Mesendoderm (in vitro differentiated cells): ENCODE results near the gene ARHGAP26.
A peak's percentile ranks its signal among the peaks of the same experiment; 100 is the strongest.

Source experiments
- DNase-seq: peaks from one replicate; pipeline ENCODE4 v3.0.0; 2013
- H2AK5ac ChIP-seq: 2 replicates; pipeline ENCODE4 v1.6.1; 2013; ENCODE audit warnings: low read length, inconsistent platforms
- H2BK120ac ChIP-seq: 2 replicates; pipeline ENCODE4 v1.6.1; 2013; ENCODE audit warnings: low read depth, mild to moderate bottlenecking, low read length, moderate library complexity, mixed read lengths
- H2BK15ac ChIP-seq: replicated peaks from 2 replicates; pipeline ENCODE4 v1.6.1; 2013; ENCODE audit warnings: low read depth, mild to moderate bottlenecking, moderate library complexity
- H2BK5ac ChIP-seq: 2 replicates; pipeline ENCODE4 v1.6.1; 2013; ENCODE audit warnings: low read length, inconsistent platforms
- H3K18ac ChIP-seq: 2 replicates; pipeline ENCODE4 v1.6.1; 2013; ENCODE audit warnings: mild to moderate bottlenecking, low read length, mixed read lengths
- H3K23ac ChIP-seq: one replicate; pipeline ENCODE4 v1.6.1; 2013; ENCODE audit warnings: low read length
- H3K27ac ChIP-seq: 2 replicates; pipeline ENCODE4 v1.5.1; 2013; ENCODE audit warnings: low read depth, mild to moderate bottlenecking, inconsistent platforms, low read length, moderate library complexity
- H3K27me3 ChIP-seq: 2 replicates; pipeline ENCODE4 v1.6.1; 2013; ENCODE audit warnings: low read length, control low read depth, mild to moderate bottlenecking, inconsistent platforms; ENCODE audit not compliant: insufficient read depth, poor library complexity
- H3K36me3 ChIP-seq: 2 replicates; pipeline ENCODE4 v1.6.1; 2013; ENCODE audit warnings: low read length, inconsistent platforms; ENCODE audit not compliant: control insufficient read depth, insufficient read depth
- H3K4ac ChIP-seq: one replicate; pipeline ENCODE4 v1.6.1; 2013; ENCODE audit warnings: low read depth, mild to moderate bottlenecking, low read length, moderate library complexity
- H3K4me1 ChIP-seq: 2 replicates; pipeline ENCODE4 v1.6.1; 2013; ENCODE audit warnings: low read depth, low read length, inconsistent platforms; ENCODE audit not compliant: control insufficient read depth
- H3K4me2 ChIP-seq: 2 replicates; pipeline ENCODE4 v1.6.1; 2013; ENCODE audit warnings: low read length
- H3K4me3 ChIP-seq: 2 replicates; pipeline ENCODE4 v1.5.1; 2013; ENCODE audit warnings: mild to moderate bottlenecking, low read length
- H3K56ac ChIP-seq: one replicate; pipeline ENCODE4 v1.6.1; 2013; ENCODE audit warnings: low read length
- H3K79me1 ChIP-seq: 2 replicates; pipeline ENCODE4 v1.6.1; 2013; ENCODE audit warnings: low read length, inconsistent platforms
- H3K79me2 ChIP-seq: 2 replicates; pipeline ENCODE4 v1.6.1; 2013; ENCODE audit warnings: mild to moderate bottlenecking, low read length; ENCODE audit not compliant: control insufficient read depth, insufficient read depth
- H3K9ac ChIP-seq: 2 replicates; pipeline ENCODE4 v1.6.1; 2013; ENCODE audit warnings: low read length, inconsistent platforms
- H4K5ac ChIP-seq: one replicate; pipeline ENCODE4 v1.6.1; 2013; ENCODE audit warnings: low read length
- H4K8ac ChIP-seq: one replicate; pipeline ENCODE4 v1.6.1; 2013; ENCODE audit warnings: low read depth, mild to moderate bottlenecking, control low read depth, low read length, moderate library complexity
- WGBS: extraction: QIAGEN DNeasy Blood & Tissue Kit; methylation state at CpG from one replicate; pipeline ENCODE4 v1.1.7; 2013; ENCODE audit warnings: low lambda C conversion rate, missing lambda C conversion rate; ENCODE audit not compliant: insufficient coverage; ENCODE audit errors: extremely low coverage; 5-methylcytosine and 5-hydroxymethylcytosine counted together

The ARHGAP26 gene

GRCh38 chr5:143227301-143227700 is 457.1 kb downstream of the ARHGAP26 start:
- WGBS, result no CpG with 5 or more reads among the region's 6 CpGs
- DNase-seq, result no peak

GRCh38 chr5:143228597-143229293 is 458.6 kb downstream of the ARHGAP26 start:
- no peak overlapping the region for H3K9ac ChIP-seq
- H2AK5ac ChIP-seq, result no peak overlapping the region
- H3K79me2 ChIP-seq, result no peaks in the 10 kb centered on the region
- no peak overlapping the region for H3K4me2 ChIP-seq
- DNase-seq, result no peak
- H4K5ac ChIP-seq, result no peak overlapping the region
- H3K36me3 ChIP-seq, result no peaks in the 10 kb centered on the region
- no peak overlapping the region for H4K8ac ChIP-seq
- H3K4me1 ChIP-seq, result no peaks in the 10 kb centered on the region
- H3K56ac ChIP-seq, result no peak overlapping the region
- no peak overlapping the region for H2BK5ac ChIP-seq
- no peak overlapping the region for H3K23ac ChIP-seq
- H3K27me3 ChIP-seq, result no peaks in the 10 kb centered on the region
- H3K4me3 ChIP-seq, result no peak overlapping the region
- no peak overlapping the region for H3K18ac ChIP-seq
- no peak overlapping the region for H2BK120ac ChIP-seq
- H2BK15ac ChIP-seq, result no peak overlapping the region
- H3K4ac ChIP-seq, result no peak overlapping the region
- H3K79me1 ChIP-seq, result no peaks in the 10 kb centered on the region
- WGBS, result no CpG with 5 or more reads among the region's 8 CpGs
- no peak overlapping the region for H3K27ac ChIP-seq

More at GRCh38 chr5:143227301-143227700, 457.1 kb downstream of the ARHGAP26 start:
- no peak overlapping the region for H2BK5ac ChIP-seq
- no peak overlapping the region for H3K9ac ChIP-seq
- no peak overlapping the region for H3K4me3 ChIP-seq
- H3K27ac ChIP-seq, result no peak overlapping the region
- no peaks in the 10 kb centered on the region for H3K79me2 ChIP-seq
- no peak overlapping the region for H4K8ac ChIP-seq
- no peak overlapping the region for H3K4me2 ChIP-seq
- H2BK15ac ChIP-seq, result no peak overlapping the region
- no peak overlapping the region for H2BK120ac ChIP-seq
- no peak overlapping the region for H3K18ac ChIP-seq
- H3K27me3 ChIP-seq, result no peaks in the 10 kb centered on the region
- H2AK5ac ChIP-seq, result no peak overlapping the region
- no peaks in the 10 kb centered on the region for H3K4me1 ChIP-seq
- H3K56ac ChIP-seq, result no peak overlapping the region
- no peak overlapping the region for H3K4ac ChIP-seq
- H3K79me1 ChIP-seq, result no peaks in the 10 kb centered on the region
- no peaks in the 10 kb centered on the region for H3K36me3 ChIP-seq
- no peak overlapping the region for H4K5ac ChIP-seq
- no peak overlapping the region for H3K23ac ChIP-seq

DNA sequence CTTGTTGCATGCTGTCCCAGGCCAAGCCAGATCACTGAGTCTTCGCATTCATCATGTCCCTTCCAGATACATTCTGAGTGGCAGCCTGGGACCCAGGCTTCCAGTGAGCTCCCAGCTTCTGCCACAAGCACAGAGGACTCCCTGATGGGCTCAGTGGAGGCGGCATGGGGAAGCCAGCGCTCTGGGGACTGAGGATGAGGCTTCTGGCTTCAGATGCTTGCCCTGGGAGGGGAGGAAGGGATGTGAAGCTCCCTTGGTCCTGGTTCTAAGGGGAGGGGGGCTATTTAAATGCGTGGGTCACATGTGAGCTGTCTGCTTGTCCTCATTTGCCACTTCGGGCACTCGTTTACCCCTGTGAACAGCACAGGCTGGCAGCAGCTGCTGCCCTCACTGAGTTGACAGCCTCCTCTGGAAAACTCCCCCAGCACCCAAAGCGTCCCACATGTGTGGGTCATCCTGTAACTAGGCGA is 459.3 kb downstream of the ARHGAP26 start:
- Histone ChIP-seq H3K56ac (no peak overlapping the region), H3K4me3 (no peak overlapping the region), H2BK15ac (no peak overlapping the region), H3K27ac (no peak overlapping the region), H2BK120ac (no peak overlapping the region), H2AK5ac (no peak overlapping the region), H3K23ac (no peak overlapping the region), H2BK5ac (no peak overlapping the region), H4K8ac (no peak overlapping the region), H3K4ac (no peak overlapping the region), H3K27me3 (no peaks in the 10 kb centered on the region), H3K4me1 (no peaks in the 10 kb centered on the region), H3K79me2 (no peaks in the 10 kb centered on the region), H3K9ac (no peak overlapping the region), H4K5ac (no peak overlapping the region), H3K79me1 (no peaks in the 10 kb centered on the region), H3K4me2 (no peak overlapping the region), H3K18ac (no peak overlapping the region), H3K36me3 (no peaks in the 10 kb centered on the region)
- WGBS, result no CpG with 5 or more reads among the region's 8 CpGs
- no peak for DNase-seq

DNA sequence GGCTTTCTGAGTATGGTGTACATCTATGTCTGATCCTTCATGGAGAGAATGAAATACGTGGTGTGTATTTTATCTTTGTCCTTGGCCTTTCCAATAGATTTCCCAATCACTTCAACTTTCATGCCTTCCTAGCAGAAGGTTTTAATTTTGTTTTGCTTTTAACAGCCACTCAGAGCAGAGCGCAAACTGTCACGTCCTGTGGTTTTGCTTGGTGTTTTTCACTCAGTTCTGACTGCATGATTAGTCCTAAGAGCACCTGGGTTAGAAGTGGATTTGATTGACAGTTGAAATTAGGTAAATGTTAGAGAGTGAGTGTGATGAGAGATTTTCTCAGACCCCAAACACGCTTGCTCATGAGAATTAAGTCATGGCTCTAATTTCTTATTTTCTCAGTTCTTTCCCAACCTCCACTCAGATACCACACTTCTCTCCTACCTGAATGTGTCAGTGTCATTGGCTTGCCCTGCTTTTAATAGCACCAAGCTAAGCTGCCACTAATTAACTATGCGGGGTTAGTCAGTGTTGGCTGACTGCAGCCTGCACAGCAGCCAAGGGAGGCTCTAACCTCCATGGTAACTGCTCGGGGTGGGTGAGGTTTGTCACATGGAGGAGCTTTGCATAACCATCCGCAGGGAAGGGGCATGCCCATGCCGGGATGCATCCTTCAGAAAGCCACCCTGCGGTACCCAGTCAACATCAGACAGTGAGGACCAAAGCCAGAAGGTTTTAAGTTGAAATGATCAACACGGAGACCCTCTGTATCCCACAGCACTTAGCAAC is 459.9 kb downstream of the ARHGAP26 start:
- H3K18ac ChIP-seq, result no peak overlapping the region
- no peak overlapping the region for H2BK5ac ChIP-seq
- H3K27ac ChIP-seq, result no peak overlapping the region
- H3K4me3 ChIP-seq, result no peak overlapping the region
- no peak overlapping the region for H3K56ac ChIP-seq
- no peaks in the 10 kb centered on the region for H3K79me1 ChIP-seq
- H3K36me3 ChIP-seq, result no peaks in the 10 kb centered on the region
- no peak overlapping the region for H2BK15ac ChIP-seq
- H4K8ac ChIP-seq, result no peak overlapping the region
- no peak overlapping the region for H3K23ac ChIP-seq
- H3K4ac ChIP-seq, result no peak overlapping the region
- H3K4me2 ChIP-seq, result no peak overlapping the region
- DNase-seq, result peak; percentile 40
- no peak overlapping the region for H3K9ac ChIP-seq
- no peak overlapping the region for H2BK120ac ChIP-seq
- H4K5ac ChIP-seq, result no peak overlapping the region
- H3K27me3 ChIP-seq, result no peaks in the 10 kb centered on the region
- H2AK5ac ChIP-seq, result no peak overlapping the region
- H3K4me1 ChIP-seq, result no peaks in the 10 kb centered on the region
- no CpG with 5 or more reads among the region's 10 CpGs for WGBS
- H3K79me2 ChIP-seq, result no peaks in the 10 kb centered on the region

DNA sequence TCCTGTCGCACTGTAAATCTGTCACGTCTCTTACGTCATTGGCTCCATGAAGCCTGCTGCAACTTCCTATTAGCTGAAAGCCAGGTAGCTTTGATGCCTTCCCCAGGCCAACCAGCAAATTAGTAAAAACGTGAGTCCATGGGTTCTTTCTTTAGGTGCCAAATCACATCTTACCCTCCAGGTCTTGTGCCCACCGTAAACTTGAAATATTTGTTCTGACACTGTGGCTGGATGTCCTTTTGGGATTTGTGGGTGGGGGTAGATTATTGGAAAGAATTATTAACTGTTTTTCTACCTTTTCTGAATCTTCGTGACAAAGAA is 460.5 kb downstream of the ARHGAP26 start:
- no peaks in the 10 kb centered on the region for H3K79me1 ChIP-seq
- no peak overlapping the region for H2BK5ac ChIP-seq
- no peaks in the 10 kb centered on the region for H3K36me3 ChIP-seq
- H3K56ac ChIP-seq, result no peak overlapping the region
- no peak overlapping the region for H3K4ac ChIP-seq
- H3K18ac ChIP-seq, result no peak overlapping the region
- no peak overlapping the region for H2BK120ac ChIP-seq
- no peak overlapping the region for H4K8ac ChIP-seq
- H3K27me3 ChIP-seq, result no peaks in the 10 kb centered on the region
- no peak overlapping the region for H3K9ac ChIP-seq
- H3K27ac ChIP-seq, result no peak overlapping the region
- no peak overlapping the region for H4K5ac ChIP-seq
- H2AK5ac ChIP-seq, result no peak overlapping the region
- WGBS, result no CpG with 5 or more reads among the region's 6 CpGs
- H2BK15ac ChIP-seq, result no peak overlapping the region
- no peak overlapping the region for H3K23ac ChIP-seq
- H3K4me2 ChIP-seq, result no peak overlapping the region
- H3K79me2 ChIP-seq, result no peaks in the 10 kb centered on the region
- DNase-seq, result no peak
- no peak overlapping the region for H3K4me3 ChIP-seq
- no peaks in the 10 kb centered on the region for H3K4me1 ChIP-seq
